ENCODE data around the gene FKRP.
A peak's percentile ranks its signal among the peaks of the same experiment; 100 is the strongest.
"Not testable (repeated sequence)": the region's sequence is repeated elsewhere in the genome, so short reads cannot be mapped to it uniquely, and the experiment has no call there.

FKRP gene

GRCh38 chr19:46786236-46787039, 40.6 kb downstream of the FKRP start:
- DNase-seq = peak; percentile 39 to 91 (median 75)

GRCh38 chr19:46787040-46787330, 41.1 kb downstream of the FKRP start:
- DNase-seq = no peak

- peak in 4 of 5 experiments; percentile 20 to 55 (median 22) for DNase-seq
Measured at GRCh38 chr19:46787331-46788261, 41.7 kb downstream of the FKRP start.

- DNase-seq = peak; percentile 93 to 99 (median 98)
Measured at GRCh38 chr19:46788262-46788967, 42.6 kb downstream of the FKRP start, which contains the start of gene SLC1A5. Gene SLC1A5 (minus strand): TSS chr19:46788594. CDS start chr19:46787965, 629 bp downstream.

- DNase-seq = no peak
Measured at GRCh38 chr19:46788968-46789338, 43.1 kb downstream of the FKRP start.

- no peak for DNase-seq
Measured at GRCh38 chr19:46789371-46789770, 43.5 kb downstream of the FKRP start.

- DNase-seq = peak in 2 of 5 experiments; percentile 40 to 92
Measured at GRCh38 chr19:46791944-46792343, 46.1 kb downstream of the FKRP start.

GRCh38 chr19:46797881-46798280, 52.0 kb downstream of the FKRP start:
- DNase-seq = no peak

- DNase-seq = no peak
Measured at GRCh38 chr19:46798713-46799112, 52.9 kb downstream of the FKRP start.

- no peak for DNase-seq
Measured at GRCh38 chr19:46802152-46802551, 56.3 kb downstream of the FKRP start.

GRCh38 chr19:46803555-46803954, 57.7 kb downstream of the FKRP start:
- no peak for DNase-seq

GRCh38 chr19:46804432-46804831, 58.6 kb downstream of the FKRP start:
- not testable (repeated sequence) for DNase-seq

GRCh38 chr19:46806656-46807055, 60.8 kb downstream of the FKRP start:
- no peak for DNase-seq

Data from T-helper 2 cell (primary cell).